HEK293 (cell line): Measurements from ENCODE around the gene COX19.

ENCODE experiments used
- CTCF ChIA-PET: fragments of 350-600 bp; formaldehyde crosslinking; extraction: SDS; loops from one replicate; lab custom pipeline; 2021; ENCODE audit warnings: antibody characterized with exemption; lab: Yijun Ruan, JAX
- POLR2A ChIA-PET: fragments of 300-600 bp; formaldehyde crosslinking; extraction: SDS; loops from one replicate; lab custom pipeline; 2020; ENCODE audit warnings: antibody characterized with exemption, inconsistent platforms; lab: Yijun Ruan, JAX
- H3K27ac ChIP-seq: fragments of 200-500 bp; sonication (Bioruptor generic); 2 replicates; pipeline ENCODE4 v1.5.1; 2014; ENCODE audit warnings: low read depth, low read length, control low read depth, inconsistent platforms; ENCODE audit errors: extremely low read depth
- H3K36me3 ChIP-seq, 2 experiments: fragments of 200-500 bp in 1 of 2; sonication (Bioruptor generic) in 1 of 2; 1 replicate in 1 of 2; 2 replicates in 1 of 2; pipeline ENCODE4 v1.5.1; 2014 to 2017; ENCODE audit warnings: inconsistent platforms in 2 of 2, low read length in 2 of 2; ENCODE audit not compliant: control insufficient read depth in 2 of 2, insufficient read depth in 1 of 2
- H3K4me1 ChIP-seq: fragments of 200-500 bp; sonication (Bioruptor generic); 2 replicates; pipeline ENCODE4 v1.5.1; 2014; ENCODE audit warnings: mild to moderate bottlenecking, low read length, inconsistent platforms; ENCODE audit not compliant: control insufficient read depth, insufficient read depth
- H3K4me3 ChIP-seq: 2 replicates; pipeline ENCODE4 v1.5.1; 2011; ENCODE audit warnings: low read depth, mild to moderate bottlenecking, control low read depth, low read length, moderate library complexity
- H3K9me3 ChIP-seq: fragments of 200-500 bp; sonication (Bioruptor generic); 2 replicates; pipeline ENCODE4 v1.5.1; 2014; ENCODE audit warnings: low read depth, low read length, inconsistent platforms; ENCODE audit not compliant: control insufficient read depth, insufficient read depth
- GLI2 ChIP-seq: fragments of 450-650 bp; formaldehyde crosslinking; IDR thresholded peaks from 2 replicates; pipeline ENCODE4; 2017; ENCODE audit warnings: missing biosample characterization, missing genetic modification characterization, low read depth, borderline replicate concordance
- MZF1 ChIP-seq: fragments of 450-650 bp; formaldehyde crosslinking; IDR thresholded peaks from 2 replicates; pipeline ENCODE4 v1.5.1; 2017; ENCODE audit warnings: missing biosample characterization, missing genetic modification characterization, borderline replicate concordance
- PRDM1 ChIP-seq: fragments of 450-650 bp; formaldehyde crosslinking; IDR thresholded peaks from 2 replicates; pipeline ENCODE4; 2016; ENCODE audit warnings: missing biosample characterization, missing genetic modification characterization
- SP3 ChIP-seq: fragments of 450-650 bp; formaldehyde crosslinking; IDR thresholded peaks from 2 replicates; pipeline ENCODE4 v1.5.1; 2016; ENCODE audit warnings: missing biosample characterization, missing genetic modification characterization
- ZBTB17 ChIP-seq: fragments of 450-650 bp; formaldehyde crosslinking; IDR thresholded peaks from 2 replicates; pipeline ENCODE4 v1.5.1; 2016; ENCODE audit warnings: missing biosample characterization, missing genetic modification characterization
- ZEB2 ChIP-seq: fragments of 450-650 bp; formaldehyde crosslinking; IDR thresholded peaks from 2 replicates; pipeline ENCODE4 v1.5.1; 2016; ENCODE audit warnings: missing biosample characterization, missing genetic modification characterization
- ZFP69B ChIP-seq: fragments of 450-650 bp; formaldehyde crosslinking; IDR thresholded peaks from 2 replicates; pipeline ENCODE4 v1.5.1; 2016; ENCODE audit warnings: missing biosample characterization, missing genetic modification characterization
- ZIC2 ChIP-seq: fragments of 450-650 bp; formaldehyde crosslinking; IDR thresholded peaks from 2 replicates; pipeline ENCODE4 v1.5.1; 2016; ENCODE audit warnings: missing biosample characterization, missing genetic modification characterization
- ZNF10 ChIP-seq: fragments of 450-650 bp; formaldehyde crosslinking; IDR thresholded peaks from 2 replicates; pipeline ENCODE4 v1.5.1; 2017; ENCODE audit warnings: missing biosample characterization, missing genetic modification characterization
- ZNF133 ChIP-seq: fragments of 450-650 bp; formaldehyde crosslinking; IDR thresholded peaks from 2 replicates; pipeline ENCODE4 v1.5.1; 2016; ENCODE audit warnings: missing biosample characterization, missing genetic modification characterization
- ZNF600 ChIP-seq: fragments of 450-650 bp; formaldehyde crosslinking; IDR thresholded peaks from 2 replicates; pipeline ENCODE4 v1.5.1; 2016; ENCODE audit warnings: missing biosample characterization, missing genetic modification characterization
- ZNF621 ChIP-seq: fragments of 450-650 bp; formaldehyde crosslinking; IDR thresholded peaks from 2 replicates; pipeline ENCODE4 v1.5.1; 2017; ENCODE audit warnings: missing biosample characterization, missing genetic modification characterization
- ZNF623 ChIP-seq: fragments of 450-650 bp; formaldehyde crosslinking; IDR thresholded peaks from 2 replicates; pipeline ENCODE4 v1.5.1; 2016; ENCODE audit warnings: missing biosample characterization, missing genetic modification characterization
- ZNF654 ChIP-seq: fragments of 450-650 bp; formaldehyde crosslinking; IDR thresholded peaks from 2 replicates; pipeline ENCODE4 v1.5.1; 2016; ENCODE audit warnings: low read depth, missing biosample characterization, missing genetic modification characterization
- ZNF707 ChIP-seq: fragments of 450-650 bp; formaldehyde crosslinking; IDR thresholded peaks from 2 replicates; pipeline ENCODE4 v1.5.1; 2016; ENCODE audit warnings: missing biosample characterization, missing genetic modification characterization
- ZNF792 ChIP-seq: fragments of 450-650 bp; formaldehyde crosslinking; IDR thresholded peaks from 2 replicates; pipeline ENCODE4 v1.5.1; 2016; ENCODE audit warnings: missing biosample characterization, missing genetic modification characterization
- TF ChIP-seq, protein P1 (sequence below): fragments of 450-650 bp; formaldehyde crosslinking; IDR thresholded peaks from 2 replicates; pipeline ENCODE4 v1.5.1; 2017; ENCODE audit warnings: missing biosample characterization, missing genetic modification characterization
- TF ChIP-seq, protein P2 (sequence below): fragments of 450-650 bp; formaldehyde crosslinking; IDR thresholded peaks from 2 replicates; pipeline ENCODE4; 2016; ENCODE audit warnings: missing biosample characterization, missing genetic modification characterization

The COX19 gene

DNA sequence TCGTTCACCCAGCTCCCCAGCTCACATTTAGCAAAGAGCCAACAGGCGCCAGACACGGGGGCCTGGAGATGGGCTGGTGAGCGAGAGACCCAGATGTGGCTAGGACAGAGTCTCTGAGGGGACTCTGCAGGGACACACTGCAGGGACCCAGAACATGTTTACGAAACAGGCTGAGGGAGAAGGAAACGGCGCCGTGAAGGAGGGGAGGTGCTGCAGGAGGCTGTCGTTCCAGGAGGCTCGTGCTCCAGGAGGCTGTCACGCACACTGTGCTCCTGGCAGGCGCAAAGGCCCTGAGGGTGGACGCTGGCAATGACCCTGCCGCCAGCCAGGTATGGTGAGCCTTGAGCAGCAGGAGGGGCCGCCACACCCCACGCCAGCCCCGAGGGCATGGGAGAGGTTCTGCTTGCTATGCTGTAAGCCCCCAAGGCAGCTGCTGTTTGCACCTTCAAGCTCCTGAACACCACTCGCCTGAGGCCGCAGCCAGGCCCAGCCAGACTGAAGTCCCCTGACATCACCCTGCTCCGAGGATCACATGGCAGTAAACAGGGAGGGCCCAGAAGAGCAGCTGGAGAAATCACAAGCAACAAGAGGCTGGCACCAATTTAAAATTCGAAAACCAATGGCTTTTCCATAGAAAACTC lies 48.2 kb downstream of the COX19 start:
- CTCF ChIA-PET, result no interaction called here
- no peak overlapping the region for H3K27ac ChIP-seq
- no peaks in the 10 kb centered on the region for H3K4me1 ChIP-seq
- no peaks in the 10 kb centered on the region for H3K9me3 ChIP-seq
- no peak overlapping the region for H3K4me3 ChIP-seq
- POLR2A ChIA-PET, result no interaction called here
- TF ChIP-seq SP3 (tag by site-specific recombination) (no peak), ZNF623 (tag by site-specific recombination) (peak; percentile 58), ZIC2 (peak; percentile 68), ZNF600 (tag by site-specific recombination) (peak; percentile 42; the same call in 1 of the 2 replicates)
- H3K36me3 ChIP-seq, result no peaks in the 10 kb centered on the region; a peak in 1 of 3 replicates

GRCh38 chr7:926061-927030 lies 49.0 kb downstream of the COX19 start:
- TF ChIP-seq ZNF10 (tag by site-specific recombination), result no peak
- TF ChIP-seq ZNF792 (tag by site-specific recombination), result no peak
- TF ChIP-seq PRDM1 (tag by site-specific recombination), result no peak
- TF ChIP-seq ZNF654 (tag by site-specific recombination), result no peak
- no peak for TF ChIP-seq MZF1 (tag by site-specific recombination)
- TF ChIP-seq ZNF621 (tag by site-specific recombination), result no peak
- no peak for TF ChIP-seq ZFP69B (tag by site-specific recombination)
- TF ChIP-seq GLI2, result no peak
- TF ChIP-seq ZBTB17, result no peak
- TF ChIP-seq ZEB2 (tag by site-specific recombination), result no peak
- TF ChIP-seq, protein P1, sequence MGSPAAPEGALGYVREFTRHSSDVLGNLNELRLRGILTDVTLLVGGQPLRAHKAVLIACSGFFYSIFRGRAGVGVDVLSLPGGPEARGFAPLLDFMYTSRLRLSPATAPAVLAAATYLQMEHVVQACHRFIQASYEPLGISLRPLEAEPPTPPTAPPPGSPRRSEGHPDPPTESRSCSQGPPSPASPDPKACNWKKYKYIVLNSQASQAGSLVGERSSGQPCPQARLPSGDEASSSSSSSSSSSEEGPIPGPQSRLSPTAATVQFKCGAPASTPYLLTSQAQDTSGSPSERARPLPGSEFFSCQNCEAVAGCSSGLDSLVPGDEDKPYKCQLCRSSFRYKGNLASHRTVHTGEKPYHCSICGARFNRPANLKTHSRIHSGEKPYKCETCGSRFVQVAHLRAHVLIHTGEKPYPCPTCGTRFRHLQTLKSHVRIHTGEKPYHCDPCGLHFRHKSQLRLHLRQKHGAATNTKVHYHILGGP, result no peak
- no peak for TF ChIP-seq ZNF707 (tag by site-specific recombination)
- ChIA-PET CTCF (no interaction called here), POLR2A (no interaction called here)
- H3K36me3 ChIP-seq, result no peaks in the 10 kb centered on the region; a peak in 1 of 3 replicates
- H3K27ac ChIP-seq, result no peak overlapping the region
- no peaks in the 10 kb centered on the region for H3K9me3 ChIP-seq
- H3K4me3 ChIP-seq, result no peak overlapping the region
- H3K4me1 ChIP-seq, result no peaks in the 10 kb centered on the region

DNA sequence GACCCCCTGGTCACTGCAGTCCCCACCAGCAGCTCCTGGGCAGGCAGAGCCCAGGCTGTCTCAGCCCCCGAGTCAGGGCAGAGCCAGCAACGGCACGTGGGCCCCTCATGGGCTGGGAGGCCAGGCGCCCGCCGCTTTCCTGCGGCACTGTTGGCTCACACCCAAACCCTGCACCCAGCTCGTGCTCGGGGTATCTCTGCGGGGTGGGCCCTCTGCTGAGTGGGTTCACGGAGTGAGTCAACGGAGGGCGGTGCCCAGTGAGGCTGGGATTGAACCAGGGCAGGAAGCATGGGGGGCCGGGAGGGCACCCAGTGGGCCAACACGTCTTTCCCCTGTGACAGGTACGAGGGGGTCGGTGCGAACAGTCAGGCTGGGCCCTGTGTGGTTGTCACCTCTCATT lies 49.7 kb downstream of the COX19 start:
- Histone ChIP-seq H3K36me3 (no peaks in the 10 kb centered on the region), H3K9me3 (no peaks in the 10 kb centered on the region), H3K27ac (no peak overlapping the region), H3K4me1 (no peaks in the 10 kb centered on the region), H3K4me3 (no peak overlapping the region)
- TF ChIP-seq ZNF133, result no peak
- TF ChIP-seq, protein P2, sequence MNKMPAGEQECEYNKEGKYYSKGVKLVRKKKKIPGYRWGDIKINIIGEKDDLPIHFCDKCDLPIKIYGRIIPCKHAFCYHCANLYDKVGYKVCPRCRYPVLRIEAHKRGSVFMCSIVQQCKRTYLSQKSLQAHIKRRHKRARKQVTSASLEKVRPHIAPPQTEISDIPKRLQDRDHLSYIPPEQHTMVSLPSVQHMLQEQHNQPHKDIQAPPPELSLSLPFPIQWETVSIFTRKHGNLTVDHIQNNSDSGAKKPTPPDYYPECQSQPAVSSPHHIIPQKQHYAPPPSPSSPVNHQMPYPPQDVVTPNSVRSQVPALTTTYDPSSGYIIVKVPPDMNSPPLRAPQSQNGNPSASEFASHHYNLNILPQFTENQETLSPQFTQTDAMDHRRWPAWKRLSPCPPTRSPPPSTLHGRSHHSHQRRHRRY (tag by site-specific recombination), result no peak
- ChIA-PET CTCF (no interaction called here), POLR2A (no interaction called here)
